HG03575 (cell line): ENCODE measurements around the gene SV2C.
A peak's percentile ranks its signal among the peaks of the same experiment; 100 is the strongest.

ENCODE experiments used
- ATAC-seq: cut with Tn5 transposase; IDR thresholded peaks from one replicate; pipeline ENCODE4 v1.9.1; 2021; ENCODE audit not compliant: unreplicated experiment, insufficient number of reproducible peaks, low FRiP score; ENCODE audit errors: extremely low read depth

Gene SV2C

GRCh38 chr5:76384705-76385104 lies 301.5 kb downstream of the SV2C start:
- no peak for ATAC-seq

GRCh38 chr5:76385540-76385939 lies 302.4 kb downstream of the SV2C start:
- no peak for ATAC-seq

- ATAC-seq, result no peak
Observed at GRCh38 chr5:76386360-76386759, 303.2 kb downstream of the SV2C start.

GRCh38 chr5:76388236-76388635 lies 305.1 kb downstream of the SV2C start:
- ATAC-seq, result no peak

- no peak for ATAC-seq
Observed at GRCh38 chr5:76388791-76389512, 305.8 kb downstream of the SV2C start.

- ATAC-seq, result no peak
Observed at GRCh38 chr5:76389513-76390154, 306.5 kb downstream of the SV2C start.

GRCh38 chr5:76391014-76391413 lies 307.8 kb downstream of the SV2C start:
- ATAC-seq, result no peak

GRCh38 chr5:76393035-76393680 lies 310.0 kb downstream of the SV2C start:
- ATAC-seq, result no peak

- ATAC-seq, result no peak
Observed at GRCh38 chr5:76397200-76397599, 314.0 kb downstream of the SV2C start.

GRCh38 chr5:76399268-76399667 lies 316.1 kb downstream of the SV2C start:
- no peak for ATAC-seq

GRCh38 chr5:76400466-76400865 lies 317.3 kb downstream of the SV2C start:
- no peak for ATAC-seq

GRCh38 chr5:76401801-76402250 lies 318.6 kb downstream of the SV2C start:
- no peak for ATAC-seq

GRCh38 chr5:76402251-76402885 lies 319.2 kb downstream of the SV2C start:
- ATAC-seq, result peak; percentile 24

GRCh38 chr5:76402886-76403765 lies 319.9 kb downstream of the SV2C start, which contains the start of gene IQGAP2:
IQGAP2 (plus strand) TSS chr5:76403285; CDS start chr5:76403546, 261 bp downstream.
- peak; percentile 29 for ATAC-seq
